H1 (cell line): ENCODE measurements around the gene FAM169A. TPM values are rescaled to one million over a fixed set of nuclear protein-coding genes. Genes with fewer than 3 reads are reported as not detected.

ENCODE experiments used
- CTCF ChIA-PET: fragments of 300-600 bp; sonication (Branson Sonifier 250); formaldehyde crosslinking; loops from one replicate; lab custom pipeline; 2021; ENCODE audit not compliant: partially characterized antibody; lab: Charles Lee
- POLR2A ChIA-PET: fragments of 300-600 bp; sonication (Branson Sonifier 250); formaldehyde crosslinking; loops from one replicate; lab custom pipeline; 2021; ENCODE audit warnings: inconsistent platforms; ENCODE audit not compliant: partially characterized antibody; lab: Charles Lee
- DNase-seq, 2 experiments: peaks; one replicate each; pipeline versions ENCODE4 v3.0.0 to v3.0.0-alpha.2; 2010 to 2022; ENCODE audit warnings: low spot score in 2 of 2, low read depth in 1 of 2, mixed read lengths in 1 of 2
- FAIRE-seq: peaks from 2 replicates; lab custom pipeline; 2011; peaks lifted over from hg19 to GRCh38; lab: Jason Lieb, UNC
- H2AFZ ChIP-seq: 2 replicates; pipeline ENCODE4 v1.8.1; 2012; ENCODE audit warnings: low read length, inconsistent platforms
- H2AK5ac ChIP-seq: 2 replicates; pipeline ENCODE4 v1.6.1; 2013; ENCODE audit warnings: low read depth, low read length
- H2BK120ac ChIP-seq: replicated peaks from 2 replicates; pipeline ENCODE3; 2013; ENCODE audit warnings: low read depth, low read length, inconsistent platforms
- H2BK12ac ChIP-seq: 2 replicates; pipeline ENCODE4 v1.6.1; 2013; ENCODE audit warnings: low read depth, low read length
- H2BK15ac ChIP-seq: 2 replicates; pipeline ENCODE4 v1.6.1; 2013; ENCODE audit warnings: low read length
- H2BK20ac ChIP-seq: 2 replicates; pipeline ENCODE4 v1.6.1; 2013; ENCODE audit warnings: low read length
- H2BK5ac ChIP-seq: 2 replicates; pipeline ENCODE4 v1.6.1; 2013; ENCODE audit warnings: low read depth, low read length
- H3K14ac ChIP-seq: 2 replicates; pipeline ENCODE4 v1.6.1; 2013; ENCODE audit warnings: inconsistent platforms; ENCODE audit not compliant: insufficient read length
- H3K18ac ChIP-seq: 2 replicates; pipeline ENCODE4 v1.6.1; 2013; ENCODE audit warnings: low read length; ENCODE audit errors: extremely low read depth
- H3K23ac ChIP-seq: 2 replicates; pipeline ENCODE4 v1.6.1; 2013; ENCODE audit warnings: inconsistent platforms; ENCODE audit not compliant: insufficient read length
- H3K23me2 ChIP-seq: 2 replicates; pipeline ENCODE4 v1.6.1; 2013; ENCODE audit warnings: low read depth, low read length
- H3K27ac ChIP-seq: 2 replicates; pipeline ENCODE4 v1.6.1; 2011; ENCODE audit warnings: low read depth, low read length, inconsistent platforms
- H3K27me3 ChIP-seq, 4 experiments: replicated peaks in 1 of 4; 1 replicate in 1 of 4; 2 replicates in 3 of 4; pipeline versions ENCODE4 v1.6.1 to v1.8.1; 2011 to 2013; ENCODE audit warnings: low read length in 3 of 4, mild to moderate bottlenecking in 3 of 4, inconsistent platforms in 2 of 4, mixed read lengths in 2 of 4, moderate library complexity in 1 of 4; ENCODE audit not compliant: control insufficient read depth in 3 of 4, insufficient read depth in 3 of 4; ENCODE audit errors: extremely low read depth in 1 of 4
- H3K36me3 ChIP-seq, 4 experiments: 2 replicates each; pipeline versions ENCODE4 v1.6.1 to v1.8.1; 2011 to 2013; ENCODE audit warnings: mild to moderate bottlenecking in 4 of 4, low read length in 3 of 4, moderate library complexity in 2 of 4, control low read depth in 1 of 4, inconsistent platforms in 1 of 4; ENCODE audit not compliant: insufficient read depth in 4 of 4, control insufficient read depth in 2 of 4
- H3K4ac ChIP-seq: replicated peaks from 2 replicates; pipeline ENCODE3; 2013; ENCODE audit warnings: low read length, low read depth, mixed read lengths, inconsistent platforms; ENCODE audit not compliant: insufficient read length
- H3K4me1 ChIP-seq, 4 experiments: replicated peaks in 1 of 4; 1 replicate in 1 of 4; 2 replicates in 3 of 4; pipeline versions ENCODE4 v1.6.1 to v1.8.1; 2011 to 2013; ENCODE audit warnings: low read length in 3 of 4, inconsistent platforms in 2 of 4, mixed read lengths in 1 of 4; ENCODE audit not compliant: insufficient read depth in 4 of 4, control insufficient read depth in 3 of 4
- H3K4me2 ChIP-seq, 2 experiments: 2 replicates each; pipeline versions ENCODE4 v1.6.1 to v1.8.1; 2011 to 2013; ENCODE audit warnings: low read depth in 2 of 2, low read length in 2 of 2, control low read depth in 1 of 2, inconsistent platforms in 1 of 2, mild to moderate bottlenecking in 1 of 2; ENCODE audit not compliant: insufficient read depth in 1 of 2
- H3K4me3 ChIP-seq, 4 experiments: fragments of 200-600, 300-600 bp in 1 of 4; sonication (generic), shearing (Covaris generic), sonication (Bioruptor Twin) in 1 of 4; 2 replicates each; pipeline versions ENCODE4 v1.5.1 to v1.8.1; 2011 to 2016; ENCODE audit warnings: low read length in 4 of 4, low read depth in 3 of 4, control low read depth in 2 of 4, inconsistent platforms in 2 of 4, mild to moderate bottlenecking in 2 of 4, mixed read lengths in 1 of 4, moderate library complexity in 1 of 4; ENCODE audit not compliant: insufficient read depth in 2 of 4; ENCODE audit errors: extremely low read depth in 1 of 4
- H3K56ac ChIP-seq: replicated peaks from 2 replicates; pipeline ENCODE3; 2013; ENCODE audit warnings: low read depth, mild to moderate bottlenecking, mixed read lengths, low read length, inconsistent platforms; ENCODE audit not compliant: insufficient read length
- H3K79me1 ChIP-seq: 2 replicates; pipeline ENCODE4 v1.6.1; 2013; ENCODE audit warnings: low read depth, low read length, control low read depth
- H3K79me2 ChIP-seq, 2 experiments: 2 replicates each; pipeline versions ENCODE4 v1.6.1 to v1.8.1; 2012 to 2013; ENCODE audit warnings: low read length in 2 of 2, mild to moderate bottlenecking in 2 of 2, inconsistent platforms in 1 of 2; ENCODE audit not compliant: insufficient read depth in 2 of 2, control insufficient read depth in 1 of 2
- H3K9ac ChIP-seq, 4 experiments: replicated peaks in 1 of 4; 1 replicate in 1 of 4; 2 replicates in 3 of 4; pipeline versions ENCODE4 v1.6.1 to v1.8.1; 2011 to 2013; ENCODE audit warnings: low read depth in 3 of 4, low read length in 3 of 4, control low read depth in 2 of 4, mild to moderate bottlenecking in 2 of 4, moderate library complexity in 2 of 4, inconsistent platforms in 1 of 4; ENCODE audit errors: extremely low read depth in 1 of 4
- H3K9me3 ChIP-seq, 2 experiments: 2 replicates each; pipeline versions ENCODE4 v1.6.1 to v1.8.1; 2012 to 2013; ENCODE audit warnings: mild to moderate bottlenecking in 2 of 2, moderate library complexity in 2 of 2, control low read depth in 1 of 2, inconsistent platforms in 1 of 2, low read depth in 1 of 2, low read length in 1 of 2, mixed read lengths in 1 of 2; ENCODE audit not compliant: insufficient read depth in 2 of 2
- H4K20me1 ChIP-seq, 2 experiments: replicated peaks in 1 of 2; 2 replicates each; pipeline versions ENCODE3 to v1.8.1; 2011 to 2013; ENCODE audit warnings: inconsistent platforms in 2 of 2, low read length in 2 of 2, mild to moderate bottlenecking in 1 of 2; ENCODE audit not compliant: insufficient read depth in 2 of 2, control insufficient read depth in 1 of 2
- H4K5ac ChIP-seq: 2 replicates; pipeline ENCODE4 v1.6.1; 2013; ENCODE audit warnings: low read length, low read depth, mixed read lengths, inconsistent platforms; ENCODE audit not compliant: insufficient read length
- H4K8ac ChIP-seq: 2 replicates; pipeline ENCODE4 v1.8.0; 2013; ENCODE audit warnings: mild to moderate bottlenecking, moderate library complexity, low read length, inconsistent platforms; ENCODE audit not compliant: insufficient read depth; ENCODE audit errors: extremely low read depth
- H4K91ac ChIP-seq: replicated peaks from 2 replicates; pipeline ENCODE3; 2013; ENCODE audit warnings: low read length, mixed read lengths, inconsistent platforms; ENCODE audit not compliant: insufficient read length
- BACH1 ChIP-seq: IDR thresholded peaks from 2 replicates; pipeline ENCODE4 v1.6.1; 2012; ENCODE audit warnings: low read length, improper control_type of control experiment
- CBX8 ChIP-seq: fragments of 300-800, 300-1000 bp; sonication (generic); IDR thresholded peaks from 2 replicates; pipeline ENCODE4 v1.7.1; 2016; ENCODE audit warnings: low read depth, low read length, borderline replicate concordance
- CHD1 ChIP-seq: IDR thresholded peaks from 2 replicates; pipeline ENCODE4 v1.6.1; 2012; ENCODE audit warnings: low read depth, low read length, improper control_type of control experiment
- MAFK ChIP-seq: IDR thresholded peaks from 2 replicates; pipeline ENCODE4 v1.6.1; 2012; ENCODE audit warnings: low read depth, mild to moderate bottlenecking, improper control_type of control experiment, low read length
- POLR2AphosphoS5 ChIP-seq: IDR thresholded peaks from 2 replicates; pipeline ENCODE4 v1.6.1; 2011; ENCODE audit warnings: low read depth, low read length
- TAF1 ChIP-seq: IDR thresholded peaks from 2 replicates; pipeline ENCODE4 v1.6.1; 2011; ENCODE audit warnings: mild to moderate bottlenecking, low read depth, low read length
- WGBS, 2 experiments: shearing (Covaris generic) in 1 of 2; methylation state at CpG; one replicate each; pipeline versions ENCODE4 v1.1.6 to v1.1.7; 2013 to 2015; ENCODE audit warnings: low lambda C conversion rate in 2 of 2, mixed read lengths in 2 of 2, inconsistent platforms in 1 of 2, low coverage in 1 of 2, missing lambda C conversion rate in 1 of 2; ENCODE audit not compliant: insufficient replicate concordance in 2 of 2, insufficient coverage in 1 of 2, insufficient read length in 1 of 2; ENCODE audit errors: extremely low coverage in 1 of 2, missing lambda C conversion rate in 1 of 2; 5-methylcytosine and 5-hydroxymethylcytosine counted together
- polyA plus RNA-seq, 7 experiments: library from polyadenylated mRNA; depleted of rRNA in 3 of 7; stranded (reverse) in 5 of 7; unstranded in 2 of 7; fragments of >200 nt in 5 of 7; fragments of 200-250 nt in 2 of 7; gene quantifications; 1 replicate in 5 of 7; 2 replicates in 1 of 7; 4 replicates in 1 of 7; pipeline versions ENCODE4 v1.2.1 to v1.2.3, GENCODE V29; 2011 to 2013; ENCODE audit warnings: missing spikeins in 2 of 7, mixed read lengths in 2 of 7
- total RNA-seq: library from RNA; stranded (reverse); fragmentation: NEBNext Ultra II Directional; extraction: Animal tissue kit (Norgen Biotek cat#: 25700); gene quantifications from 2 replicates; pipeline ENCODE4 v1.2.1, GENCODE V29; 2021
- TF ChIP-seq, protein P1 (sequence below): IDR thresholded peaks from 2 replicates; pipeline ENCODE4 v1.6.1; 2012; ENCODE audit warnings: low read length, inconsistent platforms

FAM169A gene
- total and polyA plus RNA-seq, 2 of the 8 experiments (the other 6 are each of a cell fraction or from before 2014, with no cell fraction given): 12.6 to 83.1 TPM

DNA sequence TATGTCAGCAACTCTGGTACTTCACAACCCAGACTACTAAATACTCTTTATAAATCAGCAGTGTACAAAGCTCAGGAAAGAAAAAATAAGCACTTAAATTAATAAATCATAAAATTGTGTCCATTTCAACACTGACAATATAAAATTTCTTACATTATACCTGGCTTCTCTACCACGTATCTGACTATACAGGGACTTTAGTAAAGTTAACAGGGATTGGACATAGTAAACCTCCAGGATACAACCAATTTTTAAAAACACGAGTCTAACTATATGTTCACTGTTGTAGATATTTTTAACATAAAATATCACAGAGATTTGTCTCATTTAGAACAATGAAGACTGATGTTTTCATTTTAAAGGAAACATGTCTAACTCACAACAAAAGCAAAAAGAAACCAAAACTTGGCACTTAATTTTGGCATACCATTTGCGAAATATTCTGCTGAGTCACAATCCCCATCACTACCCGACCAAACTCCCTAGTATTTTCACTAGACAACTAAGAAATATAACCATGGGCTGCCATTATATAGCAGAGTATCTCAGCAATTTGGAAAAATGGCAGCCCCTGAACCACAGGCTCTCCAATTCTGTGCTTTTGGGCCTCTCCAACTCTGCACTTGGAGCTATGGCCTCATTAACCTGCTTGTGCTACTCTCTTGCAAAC, 14.4 kb downstream of the FAM169A start:
- Histone ChIP-seq H3K27ac (no peak overlapping the region), H3K9ac (no peak overlapping the region), H4K20me1 (peaks cover 2 to 7% of the 10 kb centered on the region in 2 experiments), H3K9me3 (no peaks in the 10 kb centered on the region), H4K5ac (no peak overlapping the region), H2BK5ac (no peak overlapping the region), H2BK15ac (no peak overlapping the region), H3K4me1 (peaks cover 0 to 8% (median 3%) of the 10 kb centered on the region in 4 experiments; a peak in 2 of 7 replicates), H2BK120ac (no peak overlapping the region), H3K14ac (no peak overlapping the region), H4K91ac (no peak overlapping the region), H2BK12ac (no peak overlapping the region), H3K36me3 (peaks cover 0 to 5% (median 0%) of the 10 kb centered on the region in 4 experiments; a peak in 2 of 8 replicates), H3K23me2 (no peaks in the 10 kb centered on the region), H3K27me3 (no peaks in the 10 kb centered on the region), H2AK5ac (no peak overlapping the region)
- CTCF ChIA-PET: interaction anchor here (0.6 to 1.6 kb wide), 7 partner anchors 8 to 52 kb away, joined by 3 to 6 read pairs (median 4); no protein-coding TSS in a partner anchor
- FAIRE-seq: no peak
- POLR2A ChIA-PET: interaction anchor here (0.8 to 4.3 kb wide), 8 partner anchors 8 to 50 kb away, joined by 3 to 28 read pairs (median 3); partner anchors contain the start of gene FAM169A
- TF ChIP-seq, protein P1, sequence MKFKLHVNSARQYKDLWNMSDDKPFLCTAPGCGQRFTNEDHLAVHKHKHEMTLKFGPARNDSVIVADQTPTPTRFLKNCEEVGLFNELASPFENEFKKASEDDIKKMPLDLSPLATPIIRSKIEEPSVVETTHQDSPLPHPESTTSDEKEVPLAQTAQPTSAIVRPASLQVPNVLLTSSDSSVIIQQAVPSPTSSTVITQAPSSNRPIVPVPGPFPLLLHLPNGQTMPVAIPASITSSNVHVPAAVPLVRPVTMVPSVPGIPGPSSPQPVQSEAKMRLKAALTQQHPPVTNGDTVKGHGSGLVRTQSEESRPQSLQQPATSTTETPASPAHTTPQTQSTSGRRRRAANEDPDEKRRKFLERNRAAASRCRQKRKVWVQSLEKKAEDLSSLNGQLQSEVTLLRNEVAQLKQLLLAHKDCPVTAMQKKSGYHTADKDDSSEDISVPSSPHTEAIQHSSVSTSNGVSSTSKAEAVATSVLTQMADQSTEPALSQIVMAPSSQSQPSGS: no peak
- no peak for TF ChIP-seq MAFK
- TF ChIP-seq TAF1: no peak
- TF ChIP-seq POLR2AphosphoS5: no peak
- TF ChIP-seq BACH1: 0 out of 2 replicates have a peak, but pooled peaks have one; percentile 18
- TF ChIP-seq CHD1: no peak
- TF ChIP-seq CBX8: no peak
- TF ChIP-seq, all 59 proteins: peak for 1
- Histone ChIP-seq H2BK20ac (no peak overlapping the region), H4K8ac (no peak overlapping the region), H3K79me1 (peaks cover 4% of the 10 kb centered on the region; the same call in 1 of the 2 replicates), H3K56ac (no peak overlapping the region), H2AFZ (no peak overlapping the region), H3K18ac (no peak overlapping the region), H3K4me3 (no peak overlapping the region), H3K79me2 (peaks cover 17 to 100% of the 10 kb centered on the region in 2 experiments), H3K4ac (no peak overlapping the region), H3K23ac (no peak overlapping the region), H3K4me2 (no peak overlapping the region)
- no peak for DNase-seq
- WGBS, 2 experiments: 85% methylated on average over 4 of the region's 4 CpGs; no CpG with 5 or more reads in 1 of the 2 experiments
